Measurements from ENCODE around the gene STRIP2. TPM values are rescaled to one million over a fixed set of nuclear protein-coding genes. Genes with fewer than 3 reads are reported as not detected.

Gene STRIP2
- total RNA-seq, 2 experiments from 2014 or later = 12.2 to 13.1 TPM

GRCh38 chr7:129417073-129417472 lies 17.2 kb upstream of the STRIP2 start:
- Mint-ChIP-seq H3K36me3 (ENCODE audit: low read depth) (peaks cover 14% of the 10 kb centered on the region), H3K4me3 (no peak overlapping the region), H3K27ac (no peak overlapping the region), H3K27me3 (no peaks in the 10 kb centered on the region), H3K4me1 (ENCODE audit: low read depth) (no peaks in the 10 kb centered on the region), H3K9me3 (peaks cover 4% of the 10 kb centered on the region)
- CTCF ChIA-PET = no interaction called here
- ATAC-seq = no peak
- TF ChIP-seq, protein P1, sequence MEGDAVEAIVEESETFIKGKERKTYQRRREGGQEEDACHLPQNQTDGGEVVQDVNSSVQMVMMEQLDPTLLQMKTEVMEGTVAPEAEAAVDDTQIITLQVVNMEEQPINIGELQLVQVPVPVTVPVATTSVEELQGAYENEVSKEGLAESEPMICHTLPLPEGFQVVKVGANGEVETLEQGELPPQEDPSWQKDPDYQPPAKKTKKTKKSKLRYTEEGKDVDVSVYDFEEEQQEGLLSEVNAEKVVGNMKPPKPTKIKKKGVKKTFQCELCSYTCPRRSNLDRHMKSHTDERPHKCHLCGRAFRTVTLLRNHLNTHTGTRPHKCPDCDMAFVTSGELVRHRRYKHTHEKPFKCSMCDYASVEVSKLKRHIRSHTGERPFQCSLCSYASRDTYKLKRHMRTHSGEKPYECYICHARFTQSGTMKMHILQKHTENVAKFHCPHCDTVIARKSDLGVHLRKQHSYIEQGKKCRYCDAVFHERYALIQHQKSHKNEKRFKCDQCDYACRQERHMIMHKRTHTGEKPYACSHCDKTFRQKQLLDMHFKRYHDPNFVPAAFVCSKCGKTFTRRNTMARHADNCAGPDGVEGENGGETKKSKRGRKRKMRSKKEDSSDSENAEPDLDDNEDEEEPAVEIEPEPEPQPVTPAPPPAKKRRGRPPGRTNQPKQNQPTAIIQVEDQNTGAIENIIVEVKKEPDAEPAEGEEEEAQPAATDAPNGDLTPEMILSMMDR (IDR thresholded peaks at IDR 0.05) = no peak
- intact Hi-C loops (cut with micrococcal nuclease) = no loop called here
- no peak for DNase-seq
- POLR2A ChIA-PET = no interaction called here

DNA sequence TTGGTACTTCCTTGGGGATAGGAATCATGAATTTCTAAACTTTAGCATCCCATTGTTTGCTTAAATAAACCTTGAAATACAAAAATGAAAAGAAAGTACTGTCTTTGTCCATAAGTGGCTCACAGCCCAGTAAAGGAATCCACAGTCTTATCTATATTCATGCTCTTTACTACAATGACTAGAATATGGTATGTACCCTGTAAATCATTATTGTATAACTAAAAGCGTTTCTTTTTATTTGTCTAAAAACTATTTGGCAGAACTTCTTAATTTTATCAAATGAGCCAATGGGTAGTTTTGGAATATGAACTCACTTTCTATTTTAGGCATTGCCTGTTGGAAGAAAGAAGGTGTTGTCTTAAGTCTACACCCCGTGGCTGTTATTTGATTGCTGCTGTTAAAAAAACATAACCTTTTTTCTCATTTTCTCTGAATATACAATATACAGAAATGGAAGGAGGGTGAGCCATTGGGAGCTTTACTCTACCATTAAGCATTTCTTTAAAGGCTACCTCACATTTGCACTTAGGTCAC lies 12.4 kb upstream of the STRIP2 start:
- ChIA-PET CTCF (no interaction called here), POLR2A (no interaction called here)
- no peak overlapping the region for H3K27ac Mint-ChIP-seq
- DNase-seq = no peak
- H3K9me3 Mint-ChIP-seq = no peaks in the 10 kb centered on the region
- no peak for ATAC-seq
- H3K27me3 Mint-ChIP-seq = no peaks in the 10 kb centered on the region
- H3K4me1 Mint-ChIP-seq (ENCODE audit: low read depth) = no peaks in the 10 kb centered on the region
- H3K4me3 Mint-ChIP-seq = no peak overlapping the region
- intact Hi-C loops (cut with micrococcal nuclease) = no loop called here
- peaks cover 8% of the 10 kb centered on the region for H3K36me3 Mint-ChIP-seq (ENCODE audit: low read depth)
- TF ChIP-seq, protein P1 (IDR thresholded peaks at IDR 0.05) = no peak

DNA sequence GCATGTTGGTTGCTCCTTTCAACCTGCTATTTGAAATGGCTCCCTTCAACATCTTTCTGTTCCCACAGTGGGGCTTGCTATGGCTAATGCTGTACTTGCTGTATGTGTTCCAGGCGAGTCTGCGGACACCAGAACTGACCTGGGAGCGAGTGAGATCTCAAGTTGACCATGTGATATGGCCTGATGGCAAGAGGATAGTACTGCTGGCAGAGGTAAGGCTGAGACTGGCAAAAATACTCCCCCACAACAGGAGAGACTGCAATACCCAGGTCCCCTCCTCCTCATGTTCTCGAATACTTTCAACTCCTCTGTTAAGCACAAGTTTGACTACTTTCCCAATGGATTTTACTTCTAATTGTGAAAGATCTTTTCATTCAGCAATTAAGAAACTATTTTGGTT lies 11.5 kb upstream of the STRIP2 start:
- Mint-ChIP-seq H3K4me3 (no peak overlapping the region), H3K27me3 (no peaks in the 10 kb centered on the region), H3K27ac (no peak overlapping the region), H3K9me3 (no peaks in the 10 kb centered on the region), H3K4me1 (ENCODE audit: low read depth) (no peaks in the 10 kb centered on the region), H3K36me3 (ENCODE audit: low read depth) (peaks cover 10% of the 10 kb centered on the region)
- ChIA-PET CTCF (interaction anchor here (0.9 to 2.1 kb wide), 2 partner anchors 46 to 49 kb away, joined by 3 to 7 read pairs; no protein-coding TSS in a partner anchor), POLR2A (no interaction called here)
- TF ChIP-seq, protein P1 (IDR thresholded peaks at IDR 0.05) = no peak
- DNase-seq = no peak
- no peak for ATAC-seq
- intact Hi-C loops (cut with micrococcal nuclease) = no loop called here

- peaks cover 11% of the 10 kb centered on the region for H3K36me3 Mint-ChIP-seq (ENCODE audit: low read depth)
- H3K27ac Mint-ChIP-seq = no peak overlapping the region
- intact Hi-C loops (cut with micrococcal nuclease) = no loop called here
- DNase-seq = no peak
- H3K4me1 Mint-ChIP-seq (ENCODE audit: low read depth) = no peaks in the 10 kb centered on the region
- ChIA-PET POLR2A (interaction anchor here (0.6 kb wide), 1 partner anchor 10 kb away, joined by 3 read pairs; no protein-coding TSS in a partner anchor), CTCF (interaction anchor here (0.9 to 2.1 kb wide), 3 partner anchors 47 to 56 kb away, joined by 3 to 7 read pairs (median 6); no protein-coding TSS in a partner anchor)
- H3K9me3 Mint-ChIP-seq = no peaks in the 10 kb centered on the region
- H3K4me3 Mint-ChIP-seq = no peak overlapping the region
- no peaks in the 10 kb centered on the region for H3K27me3 Mint-ChIP-seq
- ATAC-seq = no peak
- TF ChIP-seq, protein P1 (IDR thresholded peaks at IDR 0.05) = no peak
These were observed 10.4 kb upstream of the STRIP2 start for GRCh38 chr7:129423700-129424410.

GRCh38 chr7:129426482-129426881 lies 7.8 kb upstream of the STRIP2 start:
- TF ChIP-seq, protein P1 (IDR thresholded peaks at IDR 0.05) = no peak
- DNase-seq (no peak), ATAC-seq (no peak)
- no peak overlapping the region for H3K27ac Mint-ChIP-seq
- CTCF ChIA-PET = interaction anchor here (0.7 to 1.2 kb wide), 3 partner anchors 24 to 59 kb away, joined by 3 to 8 read pairs (median 3); no protein-coding TSS in a partner anchor
- H3K27me3 Mint-ChIP-seq = no peaks in the 10 kb centered on the region
- intact Hi-C loops (cut with micrococcal nuclease) = no loop called here
- H3K36me3 Mint-ChIP-seq (ENCODE audit: low read depth) = peaks cover 11% of the 10 kb centered on the region
- POLR2A ChIA-PET = interaction anchor here (0.7 to 1.0 kb wide), 2 partner anchors 7 to 17 kb away, joined by 3 read pairs; partner anchors contain the start of gene STRIP2
- no peaks in the 10 kb centered on the region for H3K9me3 Mint-ChIP-seq
- H3K4me3 Mint-ChIP-seq = no peak overlapping the region
- H3K4me1 Mint-ChIP-seq (ENCODE audit: low read depth) = no peaks in the 10 kb centered on the region

Data from activated CD8-positive, alpha-beta T cell treated with anti-CD3 and anti-CD28 coated beads for 36 hours (primary cell).